Neural cell (in vitro differentiated cells): ENCODE measurements around the gene CIT. TPM values are rescaled to one million over a fixed set of nuclear protein-coding genes. Genes with fewer than 3 reads are reported as not detected.

Experiments
- H2AFZ ChIP-seq: fragments of 200-600, 300-800 bp; sonication (generic), shearing (Covaris generic); 2 replicates; pipeline ENCODE4 v1.6.0; 2014; ENCODE audit warnings: low read depth, mild to moderate bottlenecking, antibody characterized with exemption, low read length, moderate library complexity
- H3F3A ChIP-seq: fragments of 200-600 bp; shearing (Covaris generic); 2 replicates; pipeline ENCODE4 v1.6.1; 2016; ENCODE audit warnings: mild to moderate bottlenecking, moderate library complexity, mixed read lengths, antibody characterized with exemption, low read length; ENCODE audit not compliant: insufficient read depth, poor library complexity, severe bottlenecking
- H3K27ac ChIP-seq: fragments of 200-600, 300-800 bp; sonication (generic), shearing (Covaris generic); 2 replicates; pipeline ENCODE4 v1.5.1; 2014; ENCODE audit warnings: mild to moderate bottlenecking, low read length, moderate library complexity
- H3K27me3 ChIP-seq: fragments of 300-800, 200-600 bp; sonication (generic), shearing (Covaris generic); 2 replicates; pipeline ENCODE4 v1.6.0; 2014; ENCODE audit warnings: mild to moderate bottlenecking, low read depth, low read length, moderate library complexity; ENCODE audit not compliant: insufficient read depth
- H3K36me3 ChIP-seq: fragments of 300-800, 200-600 bp; sonication (generic), shearing (Covaris generic); 2 replicates; pipeline ENCODE4 v1.5.1; 2014; ENCODE audit warnings: mild to moderate bottlenecking, antibody characterized with exemption, low read length, moderate library complexity; ENCODE audit not compliant: insufficient read depth
- H3K4me2 ChIP-seq: fragments of 300-800, 200-600 bp; sonication (generic), shearing (Covaris generic); 2 replicates; pipeline ENCODE4 v1.6.0; 2014; ENCODE audit warnings: mild to moderate bottlenecking, low read length
- H3K4me3 ChIP-seq: fragments of 300-800, 200-600 bp; sonication (generic), shearing (Covaris generic); 2 replicates; pipeline ENCODE4 v1.5.1; 2014; ENCODE audit warnings: mild to moderate bottlenecking, low read length, moderate library complexity
- H3K79me2 ChIP-seq: fragments of 200-600 bp; shearing (Covaris generic); replicated peaks from 2 replicates; pipeline ENCODE4 v1.6.0; 2014; ENCODE audit warnings: mild to moderate bottlenecking, low read length, moderate library complexity; ENCODE audit not compliant: insufficient read depth
- H3K9ac ChIP-seq: fragments of 300-800, 200-600 bp; sonication (generic), shearing (Covaris generic); 2 replicates; pipeline ENCODE4 v1.6.1; 2016; ENCODE audit warnings: mild to moderate bottlenecking, low read length, mixed read lengths
- H3K9me2 ChIP-seq: fragments of 200-600 bp; shearing (Covaris generic); 2 replicates; pipeline ENCODE4 v1.6.1; 2016; ENCODE audit warnings: mild to moderate bottlenecking, low read length, mixed read lengths; ENCODE audit not compliant: insufficient read depth
- H3K9me3 ChIP-seq: fragments of 200-600, 300-800 bp; sonication (generic), shearing (Covaris generic); 2 replicates; pipeline ENCODE4 v1.6.1; 2016; ENCODE audit warnings: mild to moderate bottlenecking, mixed run types, low read length, moderate library complexity, mixed read lengths
- H4K20me1 ChIP-seq: fragments of 200-600 bp; shearing (Covaris generic); 2 replicates; pipeline ENCODE4 v1.6.1; 2016; ENCODE audit warnings: mild to moderate bottlenecking, mixed run types; ENCODE audit not compliant: insufficient read depth
- CTCF ChIP-seq: fragments of 450-650 bp; IDR thresholded peaks from 2 replicates; pipeline ENCODE4 v1.5.1; 2014; ENCODE audit warnings: antibody characterized with exemption, mild to moderate bottlenecking, moderate library complexity; ENCODE audit not compliant: poor library complexity, severe bottlenecking
- EP300 ChIP-seq: fragments of 450-650 bp; conservative IDR thresholded peaks from 2 replicates; pipeline ENCODE4 v1.6.1; 2014; ENCODE audit warnings: antibody characterized with exemption, mild to moderate bottlenecking, moderate library complexity; ENCODE audit not compliant: poor library complexity, severe bottlenecking
- EZH2 ChIP-seq: fragments of 200-600, 300-800 bp; shearing (Covaris generic), sonication (generic); IDR thresholded peaks from 2 replicates; pipeline ENCODE4 v1.6.1; 2014; ENCODE audit warnings: antibody characterized with exemption, low read length, borderline replicate concordance, mild to moderate bottlenecking; ENCODE audit not compliant: insufficient read depth, poor library complexity, severe bottlenecking
- MXI1 ChIP-seq: fragments of 450-650 bp; conservative IDR thresholded peaks from 2 replicates; pipeline ENCODE4 v1.6.1; 2014; ENCODE audit warnings: antibody characterized with exemption, mild to moderate bottlenecking; ENCODE audit not compliant: poor library complexity, severe bottlenecking
- POLR2AphosphoS5 ChIP-seq: IDR thresholded peaks from 2 replicates; pipeline ENCODE4 v1.6.1; 2012
- RAD21 ChIP-seq: fragments of 450-650 bp; conservative IDR thresholded peaks from 2 replicates; pipeline ENCODE4 v1.6.1; 2014; ENCODE audit warnings: antibody characterized with exemption, mild to moderate bottlenecking, moderate library complexity
- SMC3 ChIP-seq: fragments of 450-650 bp; conservative IDR thresholded peaks from 2 replicates; pipeline ENCODE4 v1.6.1; 2014; ENCODE audit warnings: antibody characterized with exemption, mild to moderate bottlenecking, moderate library complexity; ENCODE audit not compliant: poor library complexity
- TAF1 ChIP-seq: IDR thresholded peaks from 2 replicates; pipeline ENCODE4 v1.6.1; 2012; ENCODE audit warnings: low read depth
- polyA plus RNA-seq: library from polyadenylated mRNA; depleted of rRNA; stranded (reverse); fragments of >200 nt; gene quantifications from 2 replicates; pipeline ENCODE4 v1.2.3, GENCODE V29; 2014
- TF ChIP-seq, protein P1 (sequence below): IDR thresholded peaks from 2 replicates; pipeline ENCODE4 v1.6.1; 2012; ENCODE audit warnings: borderline replicate concordance

The CIT gene
- polyA plus RNA-seq, 1 donor from 2014 or later = 3.3 TPM

- no peaks in the 10 kb centered on the region for H3K9me3 ChIP-seq
- H3K9ac ChIP-seq = no peak overlapping the region
- no peaks in the 10 kb centered on the region for H3K9me2 ChIP-seq
- H3K4me2 ChIP-seq = peak overlapping the region; percentile 79
- H3K27ac ChIP-seq = no peak overlapping the region
- peak overlapping the region; percentile 93 for H3K4me3 ChIP-seq
- H3K27me3 ChIP-seq = no peaks in the 10 kb centered on the region
- no peak overlapping the region for H2AFZ ChIP-seq
- no peaks in the 10 kb centered on the region for H4K20me1 ChIP-seq
- TF ChIP-seq POLR2AphosphoS5 = no peak
- TF ChIP-seq EZH2 = no peak
- TF ChIP-seq, protein P1, sequence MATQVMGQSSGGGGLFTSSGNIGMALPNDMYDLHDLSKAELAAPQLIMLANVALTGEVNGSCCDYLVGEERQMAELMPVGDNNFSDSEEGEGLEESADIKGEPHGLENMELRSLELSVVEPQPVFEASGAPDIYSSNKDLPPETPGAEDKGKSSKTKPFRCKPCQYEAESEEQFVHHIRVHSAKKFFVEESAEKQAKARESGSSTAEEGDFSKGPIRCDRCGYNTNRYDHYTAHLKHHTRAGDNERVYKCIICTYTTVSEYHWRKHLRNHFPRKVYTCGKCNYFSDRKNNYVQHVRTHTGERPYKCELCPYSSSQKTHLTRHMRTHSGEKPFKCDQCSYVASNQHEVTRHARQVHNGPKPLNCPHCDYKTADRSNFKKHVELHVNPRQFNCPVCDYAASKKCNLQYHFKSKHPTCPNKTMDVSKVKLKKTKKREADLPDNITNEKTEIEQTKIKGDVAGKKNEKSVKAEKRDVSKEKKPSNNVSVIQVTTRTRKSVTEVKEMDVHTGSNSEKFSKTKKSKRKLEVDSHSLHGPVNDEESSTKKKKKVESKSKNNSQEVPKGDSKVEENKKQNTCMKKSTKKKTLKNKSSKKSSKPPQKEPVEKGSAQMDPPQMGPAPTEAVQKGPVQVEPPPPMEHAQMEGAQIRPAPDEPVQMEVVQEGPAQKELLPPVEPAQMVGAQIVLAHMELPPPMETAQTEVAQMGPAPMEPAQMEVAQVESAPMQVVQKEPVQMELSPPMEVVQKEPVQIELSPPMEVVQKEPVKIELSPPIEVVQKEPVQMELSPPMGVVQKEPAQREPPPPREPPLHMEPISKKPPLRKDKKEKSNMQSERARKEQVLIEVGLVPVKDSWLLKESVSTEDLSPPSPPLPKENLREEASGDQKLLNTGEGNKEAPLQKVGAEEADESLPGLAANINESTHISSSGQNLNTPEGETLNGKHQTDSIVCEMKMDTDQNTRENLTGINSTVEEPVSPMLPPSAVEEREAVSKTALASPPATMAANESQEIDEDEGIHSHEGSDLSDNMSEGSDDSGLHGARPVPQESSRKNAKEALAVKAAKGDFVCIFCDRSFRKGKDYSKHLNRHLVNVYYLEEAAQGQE = no peak
- no peak for TF ChIP-seq TAF1
- no peak for TF ChIP-seq RAD21
- TF ChIP-seq MXI1 = no peak
- TF ChIP-seq EP300 = no peak
- TF ChIP-seq CTCF = no peak
- no peak for TF ChIP-seq SMC3
- H3F3A ChIP-seq = no peaks in the 10 kb centered on the region
- H3K36me3 ChIP-seq = no peaks in the 10 kb centered on the region
- no peaks in the 10 kb centered on the region for H3K79me2 ChIP-seq
Measured at GRCh38 chr12:119877639-119877948, 474 bp upstream of the CIT start.

DNA sequence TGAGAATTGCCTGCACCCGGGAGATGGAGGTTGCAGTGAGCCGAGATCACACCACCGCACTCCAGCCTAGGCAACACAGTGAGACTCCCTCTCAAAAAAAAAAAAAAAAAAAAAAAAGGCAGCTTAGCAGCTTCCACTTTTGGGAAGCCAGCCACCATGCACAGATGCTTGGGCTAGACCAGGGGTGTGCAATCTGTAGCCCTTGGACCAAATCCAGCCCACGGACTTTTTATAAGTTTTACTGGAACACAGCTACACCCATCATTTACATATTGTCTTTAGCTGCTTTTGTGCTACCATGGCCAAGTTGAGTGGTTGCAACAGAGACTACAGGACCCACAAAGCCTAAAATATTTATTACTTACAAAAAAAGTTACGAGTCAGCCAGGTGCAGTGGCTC is 6.7 kb downstream of the CIT start:
- H2AFZ ChIP-seq = no peak overlapping the region
- H3K9me3 ChIP-seq = no peaks in the 10 kb centered on the region
- H3K4me3 ChIP-seq = no peak overlapping the region
- H3K27me3 ChIP-seq = no peaks in the 10 kb centered on the region
- no peaks in the 10 kb centered on the region for H3K36me3 ChIP-seq
- no peaks in the 10 kb centered on the region for H4K20me1 ChIP-seq
- H3K79me2 ChIP-seq = no peaks in the 10 kb centered on the region
- H3K4me2 ChIP-seq = no peak overlapping the region
- no peaks in the 10 kb centered on the region for H3K9me2 ChIP-seq
- H3K9ac ChIP-seq = no peak overlapping the region
- no peaks in the 10 kb centered on the region for H3F3A ChIP-seq
- TF ChIP-seq EZH2 = no peak
- no peak for TF ChIP-seq POLR2AphosphoS5
- no peak for TF ChIP-seq RAD21
- no peak for TF ChIP-seq MXI1
- TF ChIP-seq SMC3 = no peak
- TF ChIP-seq TAF1 = no peak
- no peak for TF ChIP-seq CTCF
- TF ChIP-seq, protein P1 = no peak
- no peak for TF ChIP-seq EP300
- no peak overlapping the region for H3K27ac ChIP-seq
